ENCODE data around the gene INSYN2B.

- TF ChIP-seq CTCF (IDR thresholded peaks at IDR 0.05), result no peak
- TF ChIP-seq POLR2A (IDR thresholded peaks at IDR 0.05), result no peak
Observed at GRCh38 chr5:169832304-169832703, 148.0 kb downstream of the INSYN2B start.

Data from adrenal gland (tissue), 5 donors.